Measurements from ENCODE around the gene YRDC.
A peak's percentile ranks its signal among the peaks of the same experiment; 100 is the strongest.

GRCh38 chr1:37807555-37808368 is at the start of gene YRDC, which contains the start of gene C1orf122:
- TF ChIP-seq MAX (IDR thresholded peaks at IDR 0.05; ENCODE audit: low read depth) (peak; percentile 66), CTCF (IDR thresholded peaks at IDR 0.05) (no peak), EZH2phosphoT487 (IDR thresholded peaks at IDR 0.05; ENCODE audit: borderline replicate concordance, low read depth) (no peak), RAD21 (IDR thresholded peaks at IDR 0.05; ENCODE audit: low read length) (no peak), YY1 (IDR thresholded peaks at IDR 0.05; ENCODE audit: low read depth) (no peak), GABPA (IDR thresholded peaks at IDR 0.05; ENCODE audit: low read depth) (peak; percentile 89), EP300 (IDR thresholded peaks at IDR 0.05; ENCODE audit: borderline replicate concordance in 1 of 2, low read depth in 1 of 2, low read length in 1 of 2) (no peak)

All from SK-N-SH (cell line).